ENCODE measurements around the gene MTR.

MTR gene

GRCh38 chr1:236829085-236829484 lies 34.0 kb downstream of the MTR start:
- TF ChIP-seq CTCF (IDR thresholded peaks at IDR 0.05), result no peak
- no peak for TF ChIP-seq ZFX (IDR thresholded peaks at IDR 0.05; ENCODE audit: borderline replicate concordance)
- H3K27ac ChIP-seq, result no peak overlapping the region

DNA sequence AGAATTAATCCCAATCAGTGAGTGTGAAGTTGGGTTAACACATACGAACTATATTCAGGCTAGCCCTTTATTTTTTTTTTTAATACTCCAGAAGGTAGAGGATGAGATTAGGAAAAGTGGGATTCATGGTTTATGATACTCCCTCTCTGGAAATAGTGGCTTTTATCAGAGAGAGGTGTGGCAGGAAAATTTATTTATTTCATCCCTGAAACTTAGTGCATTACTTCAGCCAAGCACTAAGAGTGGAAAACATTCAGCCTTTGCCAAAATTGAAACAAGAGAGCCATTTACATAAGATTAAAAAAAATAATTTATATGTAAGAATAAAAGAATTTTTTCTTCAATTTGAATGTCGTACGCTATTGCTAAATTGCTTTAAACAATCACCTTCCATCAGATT lies 35.0 kb downstream of the MTR start:
- no peak overlapping the region for H3K27ac ChIP-seq
- no peak for TF ChIP-seq CTCF (IDR thresholded peaks at IDR 0.05)
- no peak for TF ChIP-seq ZFX (IDR thresholded peaks at IDR 0.05; ENCODE audit: borderline replicate concordance)

DNA sequence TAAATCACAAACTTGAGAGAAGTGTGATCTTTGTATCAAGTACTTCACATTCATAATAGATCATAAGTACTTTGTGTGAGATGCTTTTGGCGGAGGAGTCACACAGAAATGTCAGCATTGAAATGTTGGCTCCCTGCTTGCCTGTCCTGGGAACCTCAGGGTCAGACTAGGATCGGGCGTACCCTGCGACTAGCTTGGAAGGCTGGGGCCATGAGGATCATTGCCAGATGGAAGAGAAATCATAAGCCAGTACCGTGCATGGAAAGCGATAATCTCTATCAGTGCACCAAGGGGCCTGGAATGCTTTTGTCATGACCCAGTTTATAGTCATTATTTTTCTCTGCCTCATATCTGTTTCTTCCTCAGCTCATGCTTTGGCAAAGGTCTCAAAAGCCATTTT lies 35.5 kb downstream of the MTR start:
- H3K27ac ChIP-seq, result no peak overlapping the region
- TF ChIP-seq CTCF (IDR thresholded peaks at IDR 0.05) (no peak), ZFX (IDR thresholded peaks at IDR 0.05; ENCODE audit: borderline replicate concordance) (no peak)

- TF ChIP-seq ZFX (IDR thresholded peaks at IDR 0.05; ENCODE audit: borderline replicate concordance), result no peak
- no peak for TF ChIP-seq CTCF (IDR thresholded peaks at IDR 0.05)
- no peak overlapping the region for H3K27ac ChIP-seq
Measured at GRCh38 chr1:236833575-236833974, 38.5 kb downstream of the MTR start.

GRCh38 chr1:236834876-236835275 lies 39.8 kb downstream of the MTR start:
- no peak overlapping the region for H3K27ac ChIP-seq
- TF ChIP-seq ZFX (IDR thresholded peaks at IDR 0.05; ENCODE audit: borderline replicate concordance), result no peak
- TF ChIP-seq CTCF (IDR thresholded peaks at IDR 0.05), result no peak

DNA sequence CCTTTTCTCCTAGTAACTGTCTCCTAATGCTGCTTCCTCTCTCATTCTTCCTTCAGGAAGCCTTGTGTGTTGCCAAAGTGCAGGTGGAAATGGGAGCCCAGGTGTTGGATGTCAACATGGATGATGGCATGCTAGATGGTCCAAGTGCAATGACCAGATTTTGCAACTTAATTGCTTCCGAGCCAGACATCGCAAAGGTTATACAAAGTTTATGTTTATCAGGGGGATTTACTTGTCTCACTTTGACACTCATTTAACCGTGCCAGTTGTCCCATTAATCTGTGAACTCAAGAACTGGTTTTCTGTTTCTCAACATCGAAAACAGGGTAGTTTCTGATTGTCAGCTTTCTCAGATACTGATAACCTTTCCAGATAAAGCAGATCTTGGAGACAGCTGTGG lies 40.4 kb downstream of the MTR start:
- TF ChIP-seq CTCF (IDR thresholded peaks at IDR 0.05), result no peak
- no peak for TF ChIP-seq ZFX (IDR thresholded peaks at IDR 0.05; ENCODE audit: borderline replicate concordance)
- no peak overlapping the region for H3K27ac ChIP-seq

- TF ChIP-seq ZFX (IDR thresholded peaks at IDR 0.05; ENCODE audit: borderline replicate concordance), result no peak
- no peak for TF ChIP-seq CTCF (IDR thresholded peaks at IDR 0.05)
- no peak overlapping the region for H3K27ac ChIP-seq
Measured at GRCh38 chr1:236836157-236836556, 41.1 kb downstream of the MTR start.
